SK-N-SH treated with all-trans-retinoic acid at 6 μM for 48 hours (cell line): ENCODE results near the gene TMEM43.

Experiments
- ATAC-seq: fragments of 200-7000 bp; cut with Tn5 transposase; 3 replicates; pipeline ENCODE4 v1.9.1; 2020; ENCODE audit warnings: mild to moderate bottlenecking, moderate library complexity
- ARNTL ChIP-seq: fragments of 450-650 bp; formaldehyde crosslinking; IDR thresholded peaks from 2 replicates; pipeline ENCODE4 v1.5.0; 2020; ENCODE audit warnings: low read depth, mild to moderate bottlenecking, moderate library complexity, borderline replicate concordance
- BACH2 ChIP-seq: fragments of 250-450 bp; sonication (Bioruptor Pico); IDR thresholded peaks from 2 replicates; pipeline ENCODE4 v1.9.0; 2021; ENCODE audit warnings: mild to moderate bottlenecking, borderline replicate concordance
- CSDC2 ChIP-seq: fragments of 250-450 bp; sonication (Bioruptor Pico); IDR thresholded peaks from 2 replicates; pipeline ENCODE4 v1.5.0; 2020; ENCODE audit warnings: mild to moderate bottlenecking, moderate library complexity
- ESRRG ChIP-seq: fragments of 250-450 bp; sonication (Bioruptor Pico); IDR thresholded peaks from 2 replicates; pipeline ENCODE4 v1.6.1; 2021; ENCODE audit warnings: mild to moderate bottlenecking
- PPARA ChIP-seq: fragments of 250-450 bp; sonication (Bioruptor Pico); IDR thresholded peaks from 2 replicates; pipeline ENCODE4 v1.5.0; 2020; ENCODE audit warnings: mild to moderate bottlenecking, borderline replicate concordance
- RARB ChIP-seq: fragments of 250-450 bp; sonication (Bioruptor Pico); IDR thresholded peaks from 2 replicates; pipeline ENCODE4 v1.8.0; 2021; ENCODE audit warnings: mild to moderate bottlenecking, moderate library complexity
- SNAI2 ChIP-seq: fragments of 250-450 bp; sonication (Bioruptor Pico); IDR thresholded peaks from 2 replicates; pipeline ENCODE4 v1.5.0; 2020; ENCODE audit warnings: mild to moderate bottlenecking, moderate library complexity
- TCF4 ChIP-seq: fragments of 250-450 bp; sonication (Bioruptor Pico); IDR thresholded peaks from 2 replicates; pipeline ENCODE4 v1.8.0; 2021; ENCODE audit warnings: mild to moderate bottlenecking, moderate library complexity, borderline replicate concordance
- TOX ChIP-seq: fragments of 250-450 bp; sonication (Bioruptor Pico); IDR thresholded peaks from 2 replicates; pipeline ENCODE4 v1.8.0; 2021; ENCODE audit warnings: mild to moderate bottlenecking, moderate library complexity, borderline replicate concordance
- ZC3H10 ChIP-seq: fragments of 250-450 bp; sonication (Bioruptor Pico); IDR thresholded peaks from 2 replicates; pipeline ENCODE4 v1.5.1; 2021; ENCODE audit warnings: mild to moderate bottlenecking, moderate library complexity
- ZFP3 ChIP-seq: fragments of 250-450 bp; sonication (Bioruptor Pico); IDR thresholded peaks from 2 replicates; pipeline ENCODE4 v1.5.0; 2020; ENCODE audit warnings: mild to moderate bottlenecking, moderate library complexity
- ZNF565 ChIP-seq: fragments of 450-650 bp; formaldehyde crosslinking; conservative IDR thresholded peaks from 2 replicates; pipeline ENCODE4 v1.5.0; 2020; ENCODE audit warnings: low read depth, mild to moderate bottlenecking, moderate library complexity
- ZNF70 ChIP-seq: fragments of 450-650 bp; formaldehyde crosslinking; IDR thresholded peaks from 2 replicates; pipeline ENCODE4 v1.5.0; 2020; ENCODE audit warnings: mild to moderate bottlenecking, moderate library complexity
- ZNF8 ChIP-seq: fragments of 450-650 bp; formaldehyde crosslinking; IDR thresholded peaks from 2 replicates; pipeline ENCODE4 v1.5.0; 2020; ENCODE audit warnings: mild to moderate bottlenecking, moderate library complexity
- TF ChIP-seq, protein P1 (sequence below): fragments of 250-450 bp; sonication (Bioruptor Pico); IDR thresholded peaks from 2 replicates; pipeline ENCODE4 v1.5.1; 2021; ENCODE audit warnings: mild to moderate bottlenecking, moderate library complexity
- TF ChIP-seq, protein P2 (sequence below): fragments of 250-450 bp; sonication (Bioruptor Pico); IDR thresholded peaks from 2 replicates; pipeline ENCODE4 v1.5.0; 2020; ENCODE audit warnings: mild to moderate bottlenecking, moderate library complexity
- TF ChIP-seq, protein P3 (sequence below): fragments of 250-450 bp; sonication (Bioruptor Pico); IDR thresholded peaks from 2 replicates; pipeline ENCODE4 v1.5.1; 2020; ENCODE audit warnings: low read depth, mild to moderate bottlenecking, moderate library complexity
- TF ChIP-seq, protein P4 (sequence below): fragments of 250-450 bp; sonication (Bioruptor Pico); IDR thresholded peaks from 2 replicates; pipeline ENCODE4 v1.8.0; 2020; ENCODE audit warnings: mild to moderate bottlenecking, moderate library complexity, borderline replicate concordance
- TF ChIP-seq, protein P5 (sequence below): fragments of 250-450 bp; sonication (Bioruptor Pico); IDR thresholded peaks from 2 replicates; pipeline ENCODE4 v1.8.0; 2021; ENCODE audit warnings: low read depth, mild to moderate bottlenecking, moderate library complexity, borderline replicate concordance

Gene TMEM43

DNA sequence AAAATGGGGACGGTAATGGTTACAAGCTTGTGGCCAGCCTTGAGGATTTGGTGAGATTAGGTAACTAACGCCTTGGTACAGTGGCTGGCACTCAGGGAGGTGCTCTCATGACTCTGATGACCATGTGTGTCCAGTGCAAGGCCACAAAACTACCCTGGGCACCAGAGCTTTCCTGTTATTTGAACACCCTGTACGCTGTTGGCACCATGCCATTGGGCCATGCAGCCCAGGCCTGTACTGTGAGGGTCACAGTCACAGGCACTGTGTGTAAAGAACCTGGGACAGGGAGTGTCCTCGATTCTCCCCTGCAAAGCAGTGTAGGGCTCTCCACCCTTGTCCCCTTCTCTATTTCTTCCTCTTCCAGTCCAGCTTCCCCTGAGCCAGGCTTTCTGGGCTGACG is 6.3 kb downstream of the TMEM43 start (continued):
- TF ChIP-seq, protein P1, sequence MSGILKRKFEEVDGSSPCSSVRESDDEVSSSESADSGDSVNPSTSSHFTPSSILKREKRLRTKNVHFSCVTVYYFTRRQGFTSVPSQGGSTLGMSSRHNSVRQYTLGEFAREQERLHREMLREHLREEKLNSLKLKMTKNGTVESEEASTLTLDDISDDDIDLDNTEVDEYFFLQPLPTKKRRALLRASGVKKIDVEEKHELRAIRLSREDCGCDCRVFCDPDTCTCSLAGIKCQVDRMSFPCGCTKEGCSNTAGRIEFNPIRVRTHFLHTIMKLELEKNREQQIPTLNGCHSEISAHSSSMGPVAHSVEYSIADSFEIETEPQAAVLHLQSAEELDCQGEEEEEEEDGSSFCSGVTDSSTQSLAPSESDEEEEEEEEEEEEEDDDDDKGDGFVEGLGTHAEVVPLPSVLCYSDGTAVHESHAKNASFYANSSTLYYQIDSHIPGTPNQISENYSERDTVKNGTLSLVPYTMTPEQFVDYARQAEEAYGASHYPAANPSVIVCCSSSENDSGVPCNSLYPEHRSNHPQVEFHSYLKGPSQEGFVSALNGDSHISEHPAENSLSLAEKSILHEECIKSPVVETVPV (CRISPR knock-in tag), result no peak
- TF ChIP-seq ZC3H10 (CRISPR knock-in tag) (no peak), RARB (CRISPR knock-in tag) (no peak), SNAI2 (CRISPR knock-in tag) (no peak), TOX (CRISPR knock-in tag) (no peak), ZFP3 (no peak)

DNA sequence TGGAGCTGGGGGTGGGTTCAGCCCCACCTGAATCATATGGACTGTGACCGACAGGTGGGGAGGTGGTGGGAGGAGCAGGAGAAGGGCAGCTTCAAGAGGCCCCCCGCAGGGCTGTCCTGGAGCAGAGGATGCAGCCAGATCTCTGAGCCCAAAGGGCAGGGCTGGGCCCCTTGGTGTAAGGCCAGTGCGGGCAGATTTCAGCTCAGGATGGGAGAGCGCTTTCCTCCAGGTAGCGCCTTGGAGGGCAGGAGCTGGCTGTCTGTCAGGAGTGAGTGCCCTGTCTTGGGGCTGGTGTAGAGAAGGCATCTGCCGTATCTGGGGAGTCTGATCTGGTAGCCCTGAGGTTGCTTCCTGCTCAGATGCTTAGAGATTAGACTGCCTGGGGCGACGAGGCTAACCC is 7.3 kb downstream of the TMEM43 start:
- ATAC-seq, result no peak
- no peak for TF ChIP-seq CSDC2 (CRISPR knock-in tag)
- TF ChIP-seq ESRRG, result no peak

DNA sequence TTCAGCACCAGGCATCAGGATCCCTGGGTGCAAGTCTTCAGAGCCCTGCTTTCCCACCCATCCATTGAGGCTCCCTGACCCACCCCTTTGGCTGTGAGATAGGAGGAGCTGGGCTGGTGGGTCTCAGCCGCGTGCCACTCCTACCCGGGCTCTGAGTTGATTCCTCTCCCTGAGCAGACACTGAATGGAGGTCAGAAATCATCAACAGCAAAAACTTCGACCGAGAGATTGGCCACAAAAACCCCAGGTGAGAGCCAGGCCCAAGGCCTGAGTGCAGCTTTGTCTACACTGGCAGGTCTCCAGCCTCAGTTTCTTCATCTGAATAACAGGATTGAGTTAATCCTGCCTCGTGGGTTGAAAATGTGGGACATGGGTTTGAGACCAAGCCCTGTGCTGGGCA is 7.8 kb downstream of the TMEM43 start:
- no peak for ATAC-seq
- TF ChIP-seq ARNTL (CRISPR knock-in tag) (no peak), ZC3H10 (CRISPR knock-in tag) (no peak), TOX (CRISPR knock-in tag) (no peak), ZNF8 (CRISPR knock-in tag) (no peak), PPARA (no peak), ZNF565 (no peak), ZFP3 (no peak), BACH2 (no peak), TCF4 (CRISPR knock-in tag) (no peak), RARB (CRISPR knock-in tag) (no peak), ZNF70 (CRISPR knock-in tag) (no peak), ESRRG (no peak), SNAI2 (CRISPR knock-in tag) (no peak)
- TF ChIP-seq, protein P2, sequence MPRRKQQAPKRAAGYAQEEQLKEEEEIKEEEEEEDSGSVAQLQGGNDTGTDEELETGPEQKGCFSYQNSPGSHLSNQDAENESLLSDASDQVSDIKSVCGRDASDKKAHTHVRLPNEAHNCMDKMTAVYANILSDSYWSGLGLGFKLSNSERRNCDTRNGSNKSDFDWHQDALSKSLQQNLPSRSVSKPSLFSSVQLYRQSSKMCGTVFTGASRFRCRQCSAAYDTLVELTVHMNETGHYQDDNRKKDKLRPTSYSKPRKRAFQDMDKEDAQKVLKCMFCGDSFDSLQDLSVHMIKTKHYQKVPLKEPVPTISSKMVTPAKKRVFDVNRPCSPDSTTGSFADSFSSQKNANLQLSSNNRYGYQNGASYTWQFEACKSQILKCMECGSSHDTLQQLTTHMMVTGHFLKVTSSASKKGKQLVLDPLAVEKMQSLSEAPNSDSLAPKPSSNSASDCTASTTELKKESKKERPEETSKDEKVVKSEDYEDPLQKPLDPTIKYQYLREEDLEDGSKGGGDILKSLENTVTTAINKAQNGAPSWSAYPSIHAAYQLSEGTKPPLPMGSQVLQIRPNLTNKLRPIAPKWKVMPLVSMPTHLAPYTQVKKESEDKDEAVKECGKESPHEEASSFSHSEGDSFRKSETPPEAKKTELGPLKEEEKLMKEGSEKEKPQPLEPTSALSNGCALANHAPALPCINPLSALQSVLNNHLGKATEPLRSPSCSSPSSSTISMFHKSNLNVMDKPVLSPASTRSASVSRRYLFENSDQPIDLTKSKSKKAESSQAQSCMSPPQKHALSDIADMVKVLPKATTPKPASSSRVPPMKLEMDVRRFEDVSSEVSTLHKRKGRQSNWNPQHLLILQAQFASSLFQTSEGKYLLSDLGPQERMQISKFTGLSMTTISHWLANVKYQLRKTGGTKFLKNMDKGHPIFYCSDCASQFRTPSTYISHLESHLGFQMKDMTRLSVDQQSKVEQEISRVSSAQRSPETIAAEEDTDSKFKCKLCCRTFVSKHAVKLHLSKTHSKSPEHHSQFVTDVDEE (CRISPR knock-in tag), result no peak
- TF ChIP-seq, protein P3, sequence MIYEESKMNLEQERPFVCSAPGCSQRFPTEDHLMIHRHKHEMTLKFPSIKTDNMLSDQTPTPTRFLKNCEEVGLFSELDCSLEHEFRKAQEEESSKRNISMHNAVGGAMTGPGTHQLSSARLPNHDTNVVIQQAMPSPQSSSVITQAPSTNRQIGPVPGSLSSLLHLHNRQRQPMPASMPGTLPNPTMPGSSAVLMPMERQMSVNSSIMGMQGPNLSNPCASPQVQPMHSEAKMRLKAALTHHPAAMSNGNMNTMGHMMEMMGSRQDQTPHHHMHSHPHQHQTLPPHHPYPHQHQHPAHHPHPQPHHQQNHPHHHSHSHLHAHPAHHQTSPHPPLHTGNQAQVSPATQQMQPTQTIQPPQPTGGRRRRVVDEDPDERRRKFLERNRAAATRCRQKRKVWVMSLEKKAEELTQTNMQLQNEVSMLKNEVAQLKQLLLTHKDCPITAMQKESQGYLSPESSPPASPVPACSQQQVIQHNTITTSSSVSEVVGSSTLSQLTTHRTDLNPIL (CRISPR knock-in tag), result no peak
- TF ChIP-seq, protein P4, sequence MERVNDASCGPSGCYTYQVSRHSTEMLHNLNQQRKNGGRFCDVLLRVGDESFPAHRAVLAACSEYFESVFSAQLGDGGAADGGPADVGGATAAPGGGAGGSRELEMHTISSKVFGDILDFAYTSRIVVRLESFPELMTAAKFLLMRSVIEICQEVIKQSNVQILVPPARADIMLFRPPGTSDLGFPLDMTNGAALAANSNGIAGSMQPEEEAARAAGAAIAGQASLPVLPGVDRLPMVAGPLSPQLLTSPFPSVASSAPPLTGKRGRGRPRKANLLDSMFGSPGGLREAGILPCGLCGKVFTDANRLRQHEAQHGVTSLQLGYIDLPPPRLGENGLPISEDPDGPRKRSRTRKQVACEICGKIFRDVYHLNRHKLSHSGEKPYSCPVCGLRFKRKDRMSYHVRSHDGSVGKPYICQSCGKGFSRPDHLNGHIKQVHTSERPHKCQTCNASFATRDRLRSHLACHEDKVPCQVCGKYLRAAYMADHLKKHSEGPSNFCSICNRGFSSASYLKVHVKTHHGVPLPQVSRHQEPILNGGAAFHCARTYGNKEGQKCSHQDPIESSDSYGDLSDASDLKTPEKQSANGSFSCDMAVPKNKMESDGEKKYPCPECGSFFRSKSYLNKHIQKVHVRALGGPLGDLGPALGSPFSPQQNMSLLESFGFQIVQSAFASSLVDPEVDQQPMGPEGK, result no peak
- TF ChIP-seq, protein P5, sequence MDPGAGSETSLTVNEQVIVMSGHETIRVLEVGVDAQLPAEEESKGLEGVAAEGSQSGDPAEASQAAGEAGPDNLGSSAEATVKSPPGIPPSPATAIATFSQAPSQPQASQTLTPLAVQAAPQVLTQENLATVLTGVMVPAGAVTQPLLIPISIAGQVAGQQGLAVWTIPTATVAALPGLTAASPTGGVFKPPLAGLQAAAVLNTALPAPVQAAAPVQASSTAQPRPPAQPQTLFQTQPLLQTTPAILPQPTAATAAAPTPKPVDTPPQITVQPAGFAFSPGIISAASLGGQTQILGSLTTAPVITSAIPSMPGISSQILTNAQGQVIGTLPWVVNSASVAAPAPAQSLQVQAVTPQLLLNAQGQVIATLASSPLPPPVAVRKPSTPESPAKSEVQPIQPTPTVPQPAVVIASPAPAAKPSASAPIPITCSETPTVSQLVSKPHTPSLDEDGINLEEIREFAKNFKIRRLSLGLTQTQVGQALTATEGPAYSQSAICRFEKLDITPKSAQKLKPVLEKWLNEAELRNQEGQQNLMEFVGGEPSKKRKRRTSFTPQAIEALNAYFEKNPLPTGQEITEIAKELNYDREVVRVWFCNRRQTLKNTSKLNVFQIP (CRISPR knock-in tag), result no peak
- TF ChIP-seq, protein P1 (CRISPR knock-in tag), result no peak
